Endothelial cell of umbilical vein (primary cell): ENCODE data around the gene SLC16A8.

Experiments used
- EZH2 ChIP-seq: IDR thresholded peaks from 2 replicates; pipeline ENCODE4 v1.6.1; 2012; ENCODE audit warnings: borderline replicate concordance, low read depth, mild to moderate bottlenecking, moderate library complexity, low read length, inconsistent platforms; ENCODE audit not compliant: severe bottlenecking
- JUN ChIP-seq: IDR thresholded peaks from 2 replicates; pipeline ENCODE4 v1.6.1; 2011; ENCODE audit warnings: borderline replicate concordance, low read depth; ENCODE audit not compliant: insufficient read length, insufficient read depth
- POLR2A ChIP-seq: IDR thresholded peaks from 2 replicates; pipeline ENCODE4 v1.6.1; 2012; ENCODE audit warnings: low read depth, mild to moderate bottlenecking, control low read depth, low read length
- TF ChIP-seq, protein P1 (sequence below), 2 donors: IDR thresholded peaks; 1 replicate in 1 of 2; 2 replicates in 1 of 2; pipeline ENCODE4 v1.5.1; 2011; ENCODE audit warnings: low read length in 2 of 2, mild to moderate bottlenecking in 2 of 2, moderate library complexity in 2 of 2, control low read depth in 1 of 2, inconsistent platforms in 1 of 2, low read depth in 1 of 2; ENCODE audit not compliant: insufficient read depth in 1 of 2; ENCODE audit errors: extremely low read depth in 1 of 2

GRCh38 chr22:38032681-38033521 lies 51.1 kb downstream of the SLC16A8 start:
- TF ChIP-seq, protein P1, sequence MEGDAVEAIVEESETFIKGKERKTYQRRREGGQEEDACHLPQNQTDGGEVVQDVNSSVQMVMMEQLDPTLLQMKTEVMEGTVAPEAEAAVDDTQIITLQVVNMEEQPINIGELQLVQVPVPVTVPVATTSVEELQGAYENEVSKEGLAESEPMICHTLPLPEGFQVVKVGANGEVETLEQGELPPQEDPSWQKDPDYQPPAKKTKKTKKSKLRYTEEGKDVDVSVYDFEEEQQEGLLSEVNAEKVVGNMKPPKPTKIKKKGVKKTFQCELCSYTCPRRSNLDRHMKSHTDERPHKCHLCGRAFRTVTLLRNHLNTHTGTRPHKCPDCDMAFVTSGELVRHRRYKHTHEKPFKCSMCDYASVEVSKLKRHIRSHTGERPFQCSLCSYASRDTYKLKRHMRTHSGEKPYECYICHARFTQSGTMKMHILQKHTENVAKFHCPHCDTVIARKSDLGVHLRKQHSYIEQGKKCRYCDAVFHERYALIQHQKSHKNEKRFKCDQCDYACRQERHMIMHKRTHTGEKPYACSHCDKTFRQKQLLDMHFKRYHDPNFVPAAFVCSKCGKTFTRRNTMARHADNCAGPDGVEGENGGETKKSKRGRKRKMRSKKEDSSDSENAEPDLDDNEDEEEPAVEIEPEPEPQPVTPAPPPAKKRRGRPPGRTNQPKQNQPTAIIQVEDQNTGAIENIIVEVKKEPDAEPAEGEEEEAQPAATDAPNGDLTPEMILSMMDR (IDR thresholded peaks at IDR 0.05; ENCODE audit: extremely low read depth in 1 of 2, insufficient read depth in 1 of 2, low read depth in 1 of 2, low read length in 2 of 2), result no peak
- TF ChIP-seq POLR2A (no peak), EZH2 (no peak), JUN (no peak)
